HepG2 (cell line): ENCODE results near the gene COMMD7. TPM values are rescaled to one million over a fixed set of nuclear protein-coding genes. Genes with fewer than 3 reads are reported as not detected.

ENCODE experiments used
- ATAC-seq: fragments of 200-7000 bp; cut with Tn5 transposase; 3 replicates; pipeline ENCODE4 v1.9.1; 2020; ENCODE audit warnings: mild to moderate bottlenecking, moderate library complexity
- BruUV-seq: library from RNA; stranded (reverse); fragments of 400-500 nt; replicated peaks from 2 replicates; lab custom pipeline; 2021; lab: Mats Ljungman, UMichigan
- CTCF ChIA-PET: fragments of 300-600 bp; formaldehyde crosslinking; extraction: SDS; loops from one replicate; lab custom pipeline; 2021; ENCODE audit warnings: low total read pairs, inconsistent platforms, low intra/inter-chr PET ratio; lab: Yijun Ruan, JAX
- POLR2A ChIA-PET: fragments of 350-600 bp; sonication (Branson Sonifier 250); formaldehyde crosslinking; loops from one replicate; lab custom pipeline; 2020; ENCODE audit warnings: antibody characterized with exemption, inconsistent platforms; lab: Yijun Ruan, JAX
- DNase-seq: peaks from one replicate; pipeline ENCODE4 v3.0.0-alpha.2; 2015; ENCODE audit warnings: low spot score
- FAIRE-seq: peaks from 3 replicates; lab custom pipeline; 2011; peaks lifted over from hg19 to GRCh38; lab: Jason Lieb, UNC
- H2AFZ ChIP-seq: one replicate; pipeline ENCODE4 v1.6.1; 2011; ENCODE audit warnings: low read length, inconsistent platforms
- H3K27ac ChIP-seq: fragments of 300-600 bp; 3 replicates; pipeline ENCODE4 v1.8.0; 2011; ENCODE audit warnings: mixed run types, mild to moderate bottlenecking, mixed read lengths, low read length, inconsistent platforms; ENCODE audit not compliant: insufficient read depth; ENCODE audit errors: extremely low read length
- H3K27me3 ChIP-seq, 2 experiments: fragments of 200-600 bp in 1 of 2; 2 replicates in 1 of 2; 3 replicates in 1 of 2; pipeline versions ENCODE4 v1.6.0 to v1.8.0; 2011; ENCODE audit warnings: low read length in 2 of 2, mild to moderate bottlenecking in 2 of 2, moderate library complexity in 2 of 2, inconsistent platforms in 1 of 2; ENCODE audit not compliant: insufficient read depth in 2 of 2, control insufficient read depth in 1 of 2
- H3K36me3 ChIP-seq, 2 experiments: fragments of 200-600 bp in 1 of 2; replicated peaks in 1 of 2; 2 replicates in 1 of 2; 3 replicates in 1 of 2; pipeline versions ENCODE4 v1.5.1 to v1.8.0; 2011; ENCODE audit warnings: low read length in 2 of 2, inconsistent platforms in 1 of 2; ENCODE audit not compliant: insufficient read depth in 2 of 2, control insufficient read depth in 1 of 2
- H3K4me1 ChIP-seq: 2 replicates; pipeline ENCODE4 v1.5.1; 2012; ENCODE audit warnings: low read length, inconsistent platforms; ENCODE audit not compliant: insufficient read depth
- H3K4me2 ChIP-seq: 2 replicates; pipeline ENCODE4 v1.6.0; 2011; ENCODE audit warnings: low read depth, low read length, inconsistent platforms
- H3K4me3 ChIP-seq, 3 experiments: fragments of 200-600 bp in 1 of 3; sonication (generic), shearing (Covaris generic) in 1 of 3; replicated peaks in 1 of 3; 2 replicates each; pipeline ENCODE4 v1.5.1; 2011 to 2016; ENCODE audit warnings: low read length in 3 of 3, inconsistent platforms in 2 of 3, low read depth in 2 of 3, mild to moderate bottlenecking in 2 of 3, control low read depth in 1 of 3, mixed read lengths in 1 of 3; ENCODE audit not compliant: insufficient read depth in 1 of 3
- H3K79me2 ChIP-seq: one replicate; pipeline ENCODE4 v1.6.1; 2011; ENCODE audit warnings: low read length, inconsistent platforms; ENCODE audit not compliant: insufficient read depth
- H3K9ac ChIP-seq: 2 replicates; pipeline ENCODE4 v1.6.0; 2011; ENCODE audit warnings: mild to moderate bottlenecking, low read depth, low read length, inconsistent platforms; ENCODE audit not compliant: insufficient read depth
- H3K9me3 ChIP-seq: 2 replicates; pipeline ENCODE4 v1.5.1; 2012; ENCODE audit warnings: mild to moderate bottlenecking, low read length
- H4K20me1 ChIP-seq: 2 replicates; pipeline ENCODE4 v1.6.0; 2011; ENCODE audit warnings: inconsistent platforms, mild to moderate bottlenecking, low read length, moderate library complexity; ENCODE audit not compliant: insufficient read depth
- ATF7-NPFF ChIP-seq: sonication (generic); formaldehyde crosslinking; IDR thresholded peaks from 2 replicates; pipeline ENCODE4 v1.8.1; 2023; ENCODE audit warnings: mild to moderate bottlenecking, low read depth, missing genetic modification reagents, moderate library complexity
- BHLHE40 ChIP-seq: IDR thresholded peaks from 2 replicates; pipeline ENCODE4 v1.6.1; 2011; ENCODE audit warnings: low read length, improper control_type of control experiment
- IRF1 ChIP-seq: sonication (generic); formaldehyde crosslinking; IDR thresholded peaks from 2 replicates; pipeline ENCODE4 v1.4.0; 2020; ENCODE audit warnings: low read depth, mild to moderate bottlenecking, missing genetic modification reagents
- IRF2 ChIP-seq: IDR thresholded peaks from 2 replicates; pipeline ENCODE4 v1.6.1; 2018; ENCODE audit warnings: missing genetic modification reagents, missing compliant biosample characterization
- MZF1 ChIP-seq: sonication (generic); formaldehyde crosslinking; IDR thresholded peaks from 2 replicates; pipeline ENCODE4 v1.8.1; 2023; ENCODE audit warnings: mild to moderate bottlenecking, missing genetic modification reagents, borderline replicate concordance
- RBM22 ChIP-seq: fragments of 200-400 bp; formaldehyde crosslinking; optimal IDR thresholded peaks from 2 replicates; pipeline ENCODE3; 2017; ENCODE audit warnings: mild to moderate bottlenecking, low read length, moderate library complexity
- RXRA ChIP-seq: sonication (generic); formaldehyde crosslinking; IDR thresholded peaks from 2 replicates; pipeline ENCODE4 v1.5.1; 2020; ENCODE audit warnings: missing genetic modification reagents
- SOX13 ChIP-seq, 3 experiments: fragments of 450-650 bp in 1 of 3; sonication (generic) in 1 of 3; formaldehyde crosslinking in 1 of 3; IDR thresholded peaks in 2 of 3; conservative IDR thresholded peaks in 1 of 3; 2 replicates each; pipeline versions ENCODE4 v1.5.0 to v1.6.1; 2016 to 2020; ENCODE audit warnings: antibody characterized with exemption in 1 of 3, mild to moderate bottlenecking in 1 of 3, missing compliant biosample characterization in 1 of 3, missing genetic modification reagents in 1 of 3, moderate library complexity in 1 of 3
- SP140L ChIP-seq: sonication (generic); formaldehyde crosslinking; IDR thresholded peaks from 2 replicates; pipeline ENCODE4 v1.4.0; 2020; ENCODE audit warnings: missing genetic modification reagents, borderline replicate concordance
- USF2 ChIP-seq, 2 experiments: sonication (generic) in 1 of 2; formaldehyde crosslinking in 1 of 2; IDR thresholded peaks; 2 replicates each; pipeline versions ENCODE4 v1.5.1 to v1.6.1; 2011 to 2020; ENCODE audit warnings: borderline replicate concordance in 1 of 2, low read depth in 1 of 2, low read length in 1 of 2, mild to moderate bottlenecking in 1 of 2, missing genetic modification reagents in 1 of 2, moderate library complexity in 1 of 2
- ZMYM4 ChIP-seq: sonication (generic); formaldehyde crosslinking; IDR thresholded peaks from 2 replicates; pipeline ENCODE4 v1.8.1; 2023; ENCODE audit warnings: mild to moderate bottlenecking, missing genetic modification reagents
- ZNF773 ChIP-seq: sonication (generic); formaldehyde crosslinking; IDR thresholded peaks from 2 replicates; pipeline ENCODE4 v1.4.0; 2020; ENCODE audit warnings: missing genetic modification reagents, borderline replicate concordance
- whole genome bisulfite sequencing: methylation state at CpG from one replicate; pipeline ENCODE4 v1.1.6; 2017; ENCODE audit warnings: low lambda C conversion rate; 5-methylcytosine and 5-hydroxymethylcytosine counted together
- in situ Hi-C: cut with HindIII; loops from 2 replicates; pipeline ENCODE4 v1.10.0; 2017; ENCODE audit warnings: low pct_unique_long_range_greater_than_20kb; ENCODE audit not compliant: extremely low pct_ligation_motif_present
- intact Hi-C: fragments of 100-400 bp; cut with micrococcal nuclease; formaldehyde crosslinking; loops from one replicate; pipeline ENCODE4 v1.10.0; 2022; ENCODE audit not compliant: unreplicated experiment
- polyA plus RNA-seq, 8 experiments: library from polyadenylated mRNA; depleted of rRNA in 3 of 8; stranded (reverse) in 7 of 8; unstranded in 1 of 8; fragments of >200 nt; fragmentation: Illumina TruSeq in 4 of 8; extraction: Trizol in 4 of 8; gene quantifications; 2 replicates each; pipeline versions ENCODE4 v1.2.1 to v1.2.3, GENCODE V29; 2011 to 2016; ENCODE audit warnings: low read depth in 4 of 8, missing spikeins in 1 of 8, mixed read lengths in 1 of 8; ENCODE audit not compliant: insufficient read depth in 1 of 8
- total RNA-seq, 5 experiments: library from RNA; depleted of rRNA; stranded (reverse); fragments of >200 nt; fragmentation: Illumina TruSeq; extraction: Trizol; gene quantifications; 2 replicates each; pipeline ENCODE4 v1.2.3, GENCODE V29; 2016; ENCODE audit warnings: low read depth in 1 of 5
- TF ChIP-seq, protein P1 (sequence below): sonication (generic); formaldehyde crosslinking; IDR thresholded peaks from 2 replicates; pipeline ENCODE4 v1.5.0; 2020; ENCODE audit warnings: missing genetic modification reagents
- TF ChIP-seq, protein P2 (sequence below): sonication (generic); formaldehyde crosslinking; IDR thresholded peaks from 2 replicates; pipeline ENCODE4 v1.4.0; 2020; ENCODE audit warnings: missing genetic modification reagents

The COMMD7 gene
- total and polyA plus RNA-seq, 2 of the 13 experiments (the other 11 are each of a cell fraction or from before 2014, with no cell fraction given) = 42.1 to 53.3 TPM

DNA sequence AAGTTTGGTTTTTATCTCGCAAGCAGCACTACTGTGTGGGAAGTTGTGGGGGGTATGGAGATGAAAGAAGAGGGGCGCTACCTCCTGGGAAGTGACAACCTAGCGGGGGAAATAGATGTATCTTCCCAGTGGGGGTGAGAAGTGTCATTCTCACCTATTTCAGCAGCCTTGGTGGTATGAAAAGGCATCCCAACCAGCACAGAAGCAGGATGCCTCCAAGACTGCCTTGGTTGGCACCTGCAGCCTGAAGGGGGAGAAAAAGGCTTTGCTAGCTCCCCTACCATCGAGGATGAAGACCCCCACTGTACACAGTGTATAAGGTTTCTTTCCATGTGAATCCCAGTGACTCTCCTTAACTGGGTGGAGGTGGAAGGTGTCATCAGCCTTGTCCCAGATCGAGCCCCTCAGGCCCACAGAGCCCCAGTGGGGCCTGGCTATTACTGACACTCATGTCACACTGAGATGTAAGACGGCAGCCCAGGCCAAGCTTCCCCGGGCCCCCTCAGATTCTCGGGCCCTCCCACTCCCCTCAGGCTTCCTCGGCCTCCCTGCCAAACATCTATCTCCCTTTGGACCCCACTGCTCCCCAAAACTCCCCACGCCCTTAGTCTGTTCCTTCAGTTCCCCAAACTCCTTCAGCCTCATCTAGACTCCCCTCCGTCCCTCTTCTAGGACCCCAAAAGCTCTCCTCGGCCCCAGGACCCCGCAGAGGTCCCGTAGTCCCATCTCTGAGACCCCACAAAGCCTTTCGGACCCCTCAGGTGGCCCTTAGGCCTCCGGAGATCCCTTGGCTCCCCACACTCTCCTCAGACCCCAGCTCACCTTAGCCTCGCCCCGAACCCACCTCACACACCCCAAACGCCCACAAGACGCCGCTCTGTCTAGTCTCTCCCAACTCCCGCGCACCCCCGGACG is 688 bp downstream of the COMMD7 start:
- intact Hi-C loops = loop anchor here (1.0 to 5.0 kb wide), 3 partner anchors 20 to 68 kb away; partner anchors contain the start of gene DNMT3B
- H3K9me3 ChIP-seq = no peaks in the 10 kb centered on the region
- H3K27ac ChIP-seq = peak overlapping the region; percentile 44
- ATAC-seq (peak; percentile 45), FAIRE-seq (no peak), DNase-seq (no peak)
- H4K20me1 ChIP-seq = no peaks in the 10 kb centered on the region
- peaks cover 62% of the 10 kb centered on the region for H3K4me1 ChIP-seq
- CTCF ChIA-PET = interaction anchor here (1.9 kb wide), 1 partner anchor 36 kb away, joined by 4 read pairs; no protein-coding TSS in a partner anchor
- POLR2A ChIA-PET = interaction anchor here (1.1 to 3.0 kb wide), 8 partner anchors 12 to 78 kb away, joined by 3 to 21 read pairs (median 5); partner anchors contain the start of genes DNMT3B and MAPRE1
- peak overlapping the region; percentile 89 for H3K4me2 ChIP-seq
- H3K79me2 ChIP-seq = peaks cover 5% of the 10 kb centered on the region
- WGBS = 14% methylated on average over 25 of the region's 25 CpGs
- in situ Hi-C loops = no loop called here
- no peaks in the 10 kb centered on the region; a peak in 1 of 5 replicates for H3K27me3 ChIP-seq
- BruUV-seq = TSS peak; percentile 58
- H3K36me3 ChIP-seq = peaks cover 0 to under 1% of the 10 kb centered on the region in 2 experiments; a peak in 1 of 5 replicates
- H3K9ac ChIP-seq = peak overlapping the region; percentile 87
- H2AFZ ChIP-seq = no peak overlapping the region
- H3K4me3 ChIP-seq = peak overlapping the region; percentile 80 to 99 (median 94)
- TF ChIP-seq BHLHE40 = no peak
- TF ChIP-seq SP140L = no peak
- TF ChIP-seq ZNF773 (CRISPR knock-in tag) = no peak
- no peak for TF ChIP-seq RBM22
- TF ChIP-seq SOX13 (IDR thresholded peaks at IDR 0.05) = no peak
- no peak for TF ChIP-seq SOX13 (CRISPR knock-in tag; conservative IDR thresholded peaks at IDR 0.05 in 1 of 2, IDR thresholded peaks at IDR 0.05 in 1 of 2)
- TF ChIP-seq, protein P1, sequence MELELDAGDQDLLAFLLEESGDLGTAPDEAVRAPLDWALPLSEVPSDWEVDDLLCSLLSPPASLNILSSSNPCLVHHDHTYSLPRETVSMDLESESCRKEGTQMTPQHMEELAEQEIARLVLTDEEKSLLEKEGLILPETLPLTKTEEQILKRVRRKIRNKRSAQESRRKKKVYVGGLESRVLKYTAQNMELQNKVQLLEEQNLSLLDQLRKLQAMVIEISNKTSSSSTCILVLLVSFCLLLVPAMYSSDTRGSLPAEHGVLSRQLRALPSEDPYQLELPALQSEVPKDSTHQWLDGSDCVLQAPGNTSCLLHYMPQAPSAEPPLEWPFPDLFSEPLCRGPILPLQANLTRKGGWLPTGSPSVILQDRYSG (CRISPR knock-in tag) = no peak
- TF ChIP-seq USF2 (IDR thresholded peaks at IDR 0.05; ENCODE audit: low read depth, low read length) = no peak
- no peak for TF ChIP-seq USF2 (CRISPR knock-in tag; IDR thresholded peaks at IDR 0.05; ENCODE audit: borderline replicate concordance)
- TF ChIP-seq RXRA = no peak
- no peak for TF ChIP-seq ATF7-NPFF (CRISPR knock-in tag)
- TF ChIP-seq, protein P2, sequence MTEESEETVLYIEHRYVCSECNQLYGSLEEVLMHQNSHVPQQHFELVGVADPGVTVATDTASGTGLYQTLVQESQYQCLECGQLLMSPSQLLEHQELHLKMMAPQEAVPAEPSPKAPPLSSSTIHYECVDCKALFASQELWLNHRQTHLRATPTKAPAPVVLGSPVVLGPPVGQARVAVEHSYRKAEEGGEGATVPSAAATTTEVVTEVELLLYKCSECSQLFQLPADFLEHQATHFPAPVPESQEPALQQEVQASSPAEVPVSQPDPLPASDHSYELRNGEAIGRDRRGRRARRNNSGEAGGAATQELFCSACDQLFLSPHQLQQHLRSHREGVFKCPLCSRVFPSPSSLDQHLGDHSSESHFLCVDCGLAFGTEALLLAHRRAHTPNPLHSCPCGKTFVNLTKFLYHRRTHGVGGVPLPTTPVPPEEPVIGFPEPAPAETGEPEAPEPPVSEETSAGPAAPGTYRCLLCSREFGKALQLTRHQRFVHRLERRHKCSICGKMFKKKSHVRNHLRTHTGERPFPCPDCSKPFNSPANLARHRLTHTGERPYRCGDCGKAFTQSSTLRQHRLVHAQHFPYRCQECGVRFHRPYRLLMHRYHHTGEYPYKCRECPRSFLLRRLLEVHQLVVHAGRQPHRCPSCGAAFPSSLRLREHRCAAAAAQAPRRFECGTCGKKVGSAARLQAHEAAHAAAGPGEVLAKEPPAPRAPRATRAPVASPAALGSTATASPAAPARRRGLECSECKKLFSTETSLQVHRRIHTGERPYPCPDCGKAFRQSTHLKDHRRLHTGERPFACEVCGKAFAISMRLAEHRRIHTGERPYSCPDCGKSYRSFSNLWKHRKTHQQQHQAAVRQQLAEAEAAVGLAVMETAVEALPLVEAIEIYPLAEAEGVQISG (CRISPR knock-in tag) = 0 out of 2 replicates have a peak, but pooled peaks have one; percentile 7
- TF ChIP-seq IRF2 (CRISPR knock-in tag) = no peak
- no peak for TF ChIP-seq IRF1
- no peak for TF ChIP-seq MZF1
- no peak; the same call in 1 of the 2 replicates for TF ChIP-seq ZMYM4 (CRISPR knock-in tag)
